AG09319 (cell line): ENCODE data around the gene ADD3.
"Not testable (repeated sequence)": the region's sequence is repeated elsewhere in the genome, so short reads cannot be mapped to it uniquely, and the experiment has no call there.

Source experiments
- DNase-seq: peaks from one replicate; pipeline ENCODE4 v3.0.0-alpha.2; 2010; ENCODE audit warnings: low read depth; ENCODE audit errors: extremely low read depth
- CTCF ChIP-seq: IDR thresholded peaks from 2 replicates; pipeline ENCODE4 v1.5.1; 2011; ENCODE audit warnings: low read depth, mild to moderate bottlenecking, inconsistent platforms, low read length, moderate library complexity

ADD3 gene

DNA sequence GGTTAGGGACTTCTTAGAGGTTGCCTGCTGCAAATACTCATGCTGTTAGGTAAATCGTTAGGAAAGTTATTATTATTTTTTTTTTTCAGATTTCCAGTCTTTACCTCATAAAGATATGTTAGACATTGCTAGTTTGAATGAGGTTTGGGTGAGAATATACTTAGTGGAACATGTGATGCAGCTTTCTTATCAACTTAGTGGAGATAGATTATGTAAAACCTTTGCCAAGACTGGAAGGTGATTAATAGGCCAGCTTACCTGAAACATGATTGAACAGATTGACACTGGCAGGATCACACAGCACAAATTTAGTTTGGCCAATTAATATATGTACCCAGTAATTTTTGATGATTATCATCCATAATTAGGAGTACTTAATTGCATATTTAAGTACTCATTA is 32.3 kb downstream of the ADD3 start:
- no peak for DNase-seq
- no peak for TF ChIP-seq CTCF

DNA sequence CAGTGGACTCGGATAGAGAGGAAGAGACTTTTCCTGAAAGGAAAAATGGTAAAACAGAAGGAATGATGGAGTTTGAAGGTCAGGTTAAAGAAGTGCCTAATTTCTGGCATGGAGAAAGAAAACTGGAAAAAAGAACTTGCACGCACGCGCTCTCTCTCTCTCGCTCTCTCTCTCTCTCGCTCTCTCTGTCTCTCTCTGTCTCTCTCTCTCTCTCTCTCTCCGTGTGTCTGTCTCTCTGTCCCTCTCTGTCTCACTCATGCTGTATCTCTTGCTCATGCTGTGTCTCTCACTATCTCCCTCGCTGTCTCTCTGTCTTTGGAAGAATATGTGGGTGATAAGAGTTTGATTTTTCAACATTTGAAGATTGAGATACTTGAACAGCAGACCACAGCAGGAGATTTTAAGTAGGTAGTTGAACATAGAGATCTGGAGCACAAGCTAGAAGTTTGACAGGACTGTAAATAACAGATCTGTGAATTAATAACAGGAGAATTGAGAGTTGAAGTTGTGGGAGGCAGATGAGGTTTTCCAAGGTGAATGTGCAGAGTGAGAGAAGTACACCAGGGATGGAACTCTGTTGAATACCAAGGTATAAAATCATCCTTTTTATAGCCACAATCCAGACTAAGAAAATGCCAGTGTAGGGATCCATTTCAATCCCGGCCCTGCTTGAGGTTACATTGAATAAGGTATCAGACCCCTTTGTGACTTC is 33.1 kb downstream of the ADD3 start:
- TF ChIP-seq CTCF: no peak

GRCh38 chr10:110041479-110041829 is 33.7 kb downstream of the ADD3 start:
- TF ChIP-seq CTCF: no peak

More for the DNA sequence above, 33.1 kb downstream of the ADD3 start:
- DNase-seq: no peak

GRCh38 chr10:110042181-110042580 is 34.4 kb downstream of the ADD3 start:
- TF ChIP-seq CTCF: no peak
- DNase-seq: no peak

More at GRCh38 chr10:110041479-110041829, 33.7 kb downstream of the ADD3 start:
- no peak for DNase-seq

DNA sequence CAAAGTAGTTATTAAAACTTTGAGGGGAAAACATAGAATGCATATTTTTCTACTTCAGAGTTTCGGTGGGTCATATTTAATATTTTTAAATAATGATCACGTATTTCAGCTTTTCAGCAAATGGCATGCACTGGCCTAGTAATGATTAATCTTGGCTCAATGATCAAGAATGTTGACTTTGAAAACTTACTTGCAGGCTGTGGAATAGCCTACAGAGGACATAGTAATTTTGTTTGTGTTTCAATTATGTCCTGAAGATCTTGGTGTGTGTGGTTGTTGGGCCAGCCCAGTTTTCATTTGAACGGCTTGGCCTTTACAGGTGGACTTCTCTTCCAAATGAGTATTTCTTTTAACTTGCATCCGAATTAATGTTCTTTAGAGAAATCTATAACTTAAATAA is 35.1 kb downstream of the ADD3 start:
- no peak for TF ChIP-seq CTCF
- DNase-seq: no peak

- no peak for TF ChIP-seq CTCF
- no peak for DNase-seq
Observed at GRCh38 chr10:110044681-110045080, 36.9 kb downstream of the ADD3 start.

DNA sequence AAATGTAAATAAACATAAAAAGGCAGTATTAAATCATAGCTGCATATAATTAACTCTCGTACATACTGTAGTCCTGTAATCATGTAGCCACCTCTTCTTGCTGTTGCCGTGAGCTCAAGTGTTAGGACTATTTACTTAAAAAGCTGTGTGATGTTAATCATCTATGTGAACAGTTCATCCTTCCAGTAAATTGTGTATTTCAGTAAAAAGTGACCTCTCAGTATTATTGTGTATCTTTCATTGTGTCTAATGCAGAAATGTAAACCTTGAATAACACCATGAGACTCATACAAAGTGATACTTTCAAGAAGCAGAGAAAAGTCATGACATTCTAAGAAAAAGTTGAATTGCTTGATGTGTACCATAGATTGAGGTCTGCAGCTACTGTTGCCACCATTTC is 38.0 kb downstream of the ADD3 start:
- no peak for DNase-seq
- TF ChIP-seq CTCF: no peak

DNA sequence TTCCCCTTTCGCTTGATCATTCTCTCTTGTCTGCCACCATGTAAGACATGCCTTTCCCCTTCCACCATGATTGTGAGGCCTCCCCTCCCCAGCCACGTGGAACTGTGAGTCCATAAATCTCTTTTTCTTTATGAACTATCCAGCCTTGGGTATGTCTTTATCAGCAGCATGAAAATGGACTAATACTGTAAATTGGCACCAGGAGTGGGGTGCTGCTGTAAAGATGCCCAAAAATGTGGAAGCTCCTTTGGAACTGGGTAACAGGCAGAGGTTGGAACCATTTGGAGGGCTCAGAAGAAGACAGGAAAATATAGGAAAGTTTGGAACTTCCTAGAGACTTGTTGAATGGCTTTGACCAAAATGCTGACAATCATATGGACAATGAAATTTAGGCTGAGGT is 40.4 kb downstream of the ADD3 start:
- DNase-seq: not testable (repeated sequence)
